Esophagus muscularis mucosa (tissue), 4 donors: Measurements from ENCODE around the gene PLPP7. TPM values are rescaled to one million over a fixed set of nuclear protein-coding genes. Genes with fewer than 3 reads are reported as not detected.
A peak's percentile ranks its signal among the peaks of the same experiment; 100 is the strongest.

Experiments
- DNase-seq: peaks from one replicate; pipeline ENCODE4 v3.0.0-alpha.2; 2017; ENCODE audit errors: extremely low spot score
- H3K27ac ChIP-seq, 4 donors: fragments of 200-600 bp; sonication (generic); replicated peaks in 1 of 4; 1 replicate in 3 of 4; 2 replicates in 1 of 4; pipeline ENCODE4 v1.5.1; 2016 to 2019; ENCODE audit warnings: mild to moderate bottlenecking in 1 of 4
- H3K27me3 ChIP-seq, 4 donors: fragments of 200-600 bp; sonication (generic); one replicate each; pipeline versions ENCODE4 v1.5.1 to v1.6.0; 2016 to 2019
- H3K36me3 ChIP-seq, 4 donors: fragments of 200-600 bp; sonication (generic); one replicate each; pipeline ENCODE4 v1.5.1; 2016 to 2019
- H3K4me1 ChIP-seq, 4 donors: fragments of 200-600 bp; sonication (generic); one replicate each; pipeline ENCODE4 v1.5.1; 2016 to 2019
- H3K4me3 ChIP-seq, 4 donors: fragments of 200-600 bp; sonication (generic); 1 replicate in 2 of 4; 2 replicates in 2 of 4; pipeline ENCODE4 v1.5.1; 2016 to 2019; ENCODE audit warnings: mild to moderate bottlenecking in 4 of 4, moderate library complexity in 1 of 4
- H3K9me3 ChIP-seq, 4 donors: fragments of 200-600 bp; sonication (generic); 1 replicate in 3 of 4; 2 replicates in 1 of 4; pipeline ENCODE4 v1.5.1; 2016 to 2019
- CTCF ChIP-seq, 3 experiments: fragments of 200-600 bp in 2 of 3; fragments of 450-650 bp in 1 of 3; sonication (generic) in 2 of 3; IDR thresholded peaks; one replicate each; pipeline ENCODE4 v1.5.1; 2017 to 2019; ENCODE audit warnings: antibody characterized with exemption in 3 of 3, mild to moderate bottlenecking in 2 of 3, moderate library complexity in 1 of 3
- EP300 ChIP-seq: sonication (generic); formaldehyde crosslinking; IDR thresholded peaks from one replicate; pipeline ENCODE4 v1.6.1; 2017; ENCODE audit warnings: antibody characterized with exemption
- POLR2A ChIP-seq: fragments of 450-650 bp; IDR thresholded peaks from one replicate; pipeline ENCODE4 v1.6.1; 2017; ENCODE audit warnings: antibody characterized with exemption, moderate library complexity, mild to moderate bottlenecking, low read depth
- POLR2AphosphoS5 ChIP-seq, 2 donors: sonication (generic); formaldehyde crosslinking; IDR thresholded peaks; one replicate each; pipeline ENCODE4 v1.6.1; 2017; ENCODE audit warnings: antibody characterized with exemption in 2 of 2
- WGBS: methylation state at CpG from one replicate; pipeline ENCODE4 v1.1.5; 2018; 5-methylcytosine and 5-hydroxymethylcytosine counted together
- intact Hi-C: fragments of 100-400 bp; cut with DNase I; formaldehyde crosslinking; loops from one replicate; pipeline ENCODE4 v1.15.1; 2023
- total RNA-seq, 4 donors: library from RNA; depleted of rRNA; stranded (reverse); fragments of >200 nt; gene quantifications; one replicate each; pipeline versions ENCODE4 v1.1.0 to v1.2.1, GENCODE V29; 2016

Gene PLPP7
- total RNA-seq, 4 donors from 2014 or later = 11.4 to 22.5 (median 14.4) TPM

- no peak for DNase-seq
- no peak for TF ChIP-seq CTCF (IDR thresholded peaks at IDR 0.05)
- TF ChIP-seq POLR2A = no peak
- TF ChIP-seq EP300 = no peak
- no peak for TF ChIP-seq POLR2AphosphoS5 (IDR thresholded peaks at IDR 0.05)
- intact Hi-C loops = no loop called here
- Histone ChIP-seq H3K4me3 (no peak overlapping the region), H3K27ac (peak overlapping the region in 2 of 4 donors; percentile 11 to 34), H3K4me1 (peaks cover 15 to 35% (median 23%) of the 10 kb centered on the region in 4 donors), H3K9me3 (no peaks in the 10 kb centered on the region), H3K36me3 (peaks cover 0 to 7% (median under 1%) of the 10 kb centered on the region in 4 donors), H3K27me3 (no peaks in the 10 kb centered on the region)
- WGBS = 70% methylated on average over 14 of the region's 14 CpGs
Observed at GRCh38 chr9:131253891-131254491, 35.5 kb upstream of the PLPP7 start.

- 93% methylated on average over 14 of the region's 14 CpGs for WGBS
- TF ChIP-seq CTCF (IDR thresholded peaks at IDR 0.05) (no peak), POLR2A (no peak), POLR2AphosphoS5 (IDR thresholded peaks at IDR 0.05) (no peak), EP300 (no peak)
- Histone ChIP-seq H3K36me3 (peaks cover 0 to 14% (median 5%) of the 10 kb centered on the region in 4 donors), H3K9me3 (no peaks in the 10 kb centered on the region), H3K27me3 (no peaks in the 10 kb centered on the region), H3K4me1 (peaks cover 15 to 35% (median 23%) of the 10 kb centered on the region in 4 donors), H3K27ac (peak overlapping the region in 1 of 4 donors; percentile 34), H3K4me3 (no peak overlapping the region)
- intact Hi-C loops = no loop called here
- no peak for DNase-seq
Observed at GRCh38 chr9:131254626-131255025, 34.9 kb upstream of the PLPP7 start.

- Histone ChIP-seq H3K4me3 (no peak overlapping the region), H3K9me3 (no peaks in the 10 kb centered on the region), H3K36me3 (peaks cover 0 to 25% (median 14%) of the 10 kb centered on the region in 4 donors), H3K27ac (peak overlapping the region; percentile 7 to 65 (median 60)), H3K4me1 (peaks cover 15 to 35% (median 23%) of the 10 kb centered on the region in 4 donors), H3K27me3 (no peaks in the 10 kb centered on the region)
- intact Hi-C loops = no loop called here
- no peak for TF ChIP-seq POLR2A
- TF ChIP-seq EP300 = no peak
- TF ChIP-seq CTCF (IDR thresholded peaks at IDR 0.05) = no peak
- no peak for TF ChIP-seq POLR2AphosphoS5 (IDR thresholded peaks at IDR 0.05)
- WGBS = 78% methylated on average over 8 of the region's 8 CpGs
- DNase-seq = no peak
Observed at GRCh38 chr9:131255676-131256197, 33.8 kb upstream of the PLPP7 start.

GRCh38 chr9:131257266-131258025 lies 32.1 kb upstream of the PLPP7 start:
- Histone ChIP-seq H3K36me3 (peaks cover 0 to 39% (median 17%) of the 10 kb centered on the region in 4 donors), H3K27ac (no peak overlapping the region), H3K27me3 (no peaks in the 10 kb centered on the region), H3K4me3 (no peak overlapping the region), H3K4me1 (peaks cover 24 to 35% (median 25%) of the 10 kb centered on the region in 4 donors), H3K9me3 (no peaks in the 10 kb centered on the region)
- intact Hi-C loops = no loop called here
- TF ChIP-seq EP300 = no peak
- no peak for TF ChIP-seq POLR2AphosphoS5 (IDR thresholded peaks at IDR 0.05)
- TF ChIP-seq POLR2A = no peak
- TF ChIP-seq CTCF (IDR thresholded peaks at IDR 0.05) = no peak
- WGBS = 87% methylated on average over 11 of the region's 15 CpGs
- DNase-seq = no peak
